MCF 10A (cell line): Measurements from ENCODE around the gene TMCC1. TPM values are rescaled to one million over a fixed set of nuclear protein-coding genes. Genes with fewer than 3 reads are reported as not detected.

Experiments used
- BruUV-seq: library from RNA; stranded (reverse); fragments of 400-500 nt; replicated peaks from 2 replicates; lab custom pipeline; 2021; lab: Mats Ljungman, UMichigan
- CTCF ChIA-PET: fragments of 300-600 bp; sonication (Branson Sonifier 250); formaldehyde crosslinking; extraction: SDS; loops from one replicate; lab custom pipeline; 2021; ENCODE audit warnings: antibody characterized with exemption, inconsistent platforms; lab: Yijun Ruan, JAX
- POLR2A ChIA-PET: fragments of 300-600, 350-650 bp; sonication (Branson Sonifier 250); formaldehyde crosslinking; extraction: SDS; loops from one replicate; lab custom pipeline; 2020; ENCODE audit warnings: antibody characterized with exemption, inconsistent platforms; lab: Yijun Ruan, JAX
- DNase-seq: peaks from one replicate; pipeline ENCODE4 v3.0.0-alpha.2; 2018; ENCODE audit not compliant: unreplicated experiment
- H3K27ac Mint-ChIP-seq: one replicate; pipeline ENCODE4 v1.8.0; 2022; ENCODE audit warnings: mild to moderate bottlenecking, low read depth, mixed read lengths; ENCODE audit not compliant: unreplicated experiment
- H3K27me3 Mint-ChIP-seq: one replicate; pipeline ENCODE4 v1.8.0; 2022; ENCODE audit warnings: mixed read lengths; ENCODE audit not compliant: insufficient read depth, unreplicated experiment
- H3K36me3 Mint-ChIP-seq: one replicate; pipeline ENCODE4 v1.8.0; 2022; ENCODE audit warnings: mild to moderate bottlenecking, moderate library complexity, mixed read lengths; ENCODE audit not compliant: insufficient read depth, unreplicated experiment
- H3K4me1 Mint-ChIP-seq: one replicate; pipeline ENCODE4 v1.8.0; 2022; ENCODE audit warnings: mixed read lengths; ENCODE audit not compliant: insufficient read depth, unreplicated experiment
- H3K4me3 Mint-ChIP-seq: one replicate; pipeline ENCODE4 v1.8.0; 2022; ENCODE audit warnings: mild to moderate bottlenecking, moderate library complexity, mixed read lengths; ENCODE audit not compliant: unreplicated experiment
- H3K9me3 Mint-ChIP-seq: one replicate; pipeline ENCODE4 v1.8.0; 2022; ENCODE audit warnings: mixed read lengths; ENCODE audit not compliant: unreplicated experiment
- CTCF ChIP-seq: fragments of 200-600 bp; IDR thresholded peaks from one replicate; pipeline ENCODE4 v1.8.0; 2022; ENCODE audit warnings: antibody characterized with exemption, mild to moderate bottlenecking; ENCODE audit not compliant: unreplicated experiment
- intact Hi-C: fragments of 100-400 bp; cut with micrococcal nuclease; formaldehyde crosslinking; loops from 2 replicates; pipeline ENCODE4 v1.14.1; 2022
- total RNA-seq: library from RNA; stranded (reverse); gene quantifications from 2 replicates; pipeline ENCODE4 v1.2.3, GENCODE V29; 2022

The TMCC1 gene
- total RNA-seq, 1 experiment from 2014 or later, result 31.2 TPM

DNA sequence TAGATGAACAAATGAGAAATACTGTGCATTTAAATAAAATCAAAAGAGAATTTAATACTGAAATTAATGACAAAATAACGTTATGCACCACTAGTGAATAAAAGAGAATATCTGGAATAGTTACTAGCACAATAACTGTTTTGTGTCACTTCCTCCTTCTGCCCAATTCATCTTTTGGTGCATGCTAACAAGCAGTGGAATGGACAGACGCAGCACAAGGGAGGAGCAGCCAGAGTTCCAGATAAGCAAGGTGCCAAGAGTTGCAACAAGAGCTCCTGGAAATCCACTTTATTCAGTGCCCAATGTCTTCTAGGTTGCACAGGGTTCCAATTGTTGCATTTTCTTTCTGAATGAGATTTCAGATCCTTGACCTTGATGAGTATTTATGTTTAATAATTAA, 220.5 kb downstream of the TMCC1 start:
- ChIA-PET CTCF (interaction anchor here (0.7 to 1.5 kb wide), 4 partner anchors 10 to 152 kb away, joined by 3 to 5 read pairs (median 3); no protein-coding TSS in a partner anchor), POLR2A (interaction anchor here (1.0 to 2.5 kb wide), 2 partner anchors 12 to 51 kb away, joined by 3 to 10 read pairs; no protein-coding TSS in a partner anchor)
- Mint-ChIP-seq H3K4me1 (peaks cover 9% of the 10 kb centered on the region), H3K36me3 (peaks cover 13% of the 10 kb centered on the region), H3K27ac (no peak overlapping the region), H3K27me3 (no peaks in the 10 kb centered on the region), H3K4me3 (no peak overlapping the region), H3K9me3 (no peaks in the 10 kb centered on the region)
- DNase-seq, result no peak
- intact Hi-C loops, result no loop called here
- TF ChIP-seq CTCF, result no peak
- no TSS peak for BruUV-seq

- no peak for TF ChIP-seq CTCF
- H3K27ac Mint-ChIP-seq, result no peak overlapping the region
- peaks cover 16% of the 10 kb centered on the region for H3K36me3 Mint-ChIP-seq
- intact Hi-C loops, result no loop called here
- POLR2A ChIA-PET, result no interaction called here
- BruUV-seq, result no TSS peak
- no peaks in the 10 kb centered on the region for H3K27me3 Mint-ChIP-seq
- peaks cover 9% of the 10 kb centered on the region for H3K4me1 Mint-ChIP-seq
- H3K9me3 Mint-ChIP-seq, result no peaks in the 10 kb centered on the region
- CTCF ChIA-PET, result interaction anchor here (1.4 to 1.5 kb wide), 2 partner anchors 23 to 153 kb away, joined by 3 to 5 read pairs; no protein-coding TSS in a partner anchor
- DNase-seq, result no peak
- H3K4me3 Mint-ChIP-seq, result no peak overlapping the region
Observed at GRCh38 chr3:129672412-129672811, 221.1 kb downstream of the TMCC1 start.

GRCh38 chr3:129665024-129665768, 228.3 kb downstream of the TMCC1 start:
- POLR2A ChIA-PET, result interaction anchor here (0.8 to 3.6 kb wide), 9 partner anchors 9 to 130 kb away, joined by 3 to 16 read pairs (median 6); no protein-coding TSS in a partner anchor
- DNase-seq, result peak; percentile 33
- Mint-ChIP-seq H3K36me3 (peaks cover 14% of the 10 kb centered on the region), H3K27ac (peak overlapping the region; percentile 68), H3K27me3 (no peaks in the 10 kb centered on the region), H3K4me1 (peaks cover 25% of the 10 kb centered on the region), H3K4me3 (no peak overlapping the region), H3K9me3 (no peaks in the 10 kb centered on the region)
- intact Hi-C loops, result no loop called here
- no peak for TF ChIP-seq CTCF
- CTCF ChIA-PET, result interaction anchor here (0.6 to 2.1 kb wide), 12 partner anchors 11 to 448 kb away, joined by 3 to 7 read pairs (median 4); no protein-coding TSS in a partner anchor
- BruUV-seq, result no TSS peak

DNA sequence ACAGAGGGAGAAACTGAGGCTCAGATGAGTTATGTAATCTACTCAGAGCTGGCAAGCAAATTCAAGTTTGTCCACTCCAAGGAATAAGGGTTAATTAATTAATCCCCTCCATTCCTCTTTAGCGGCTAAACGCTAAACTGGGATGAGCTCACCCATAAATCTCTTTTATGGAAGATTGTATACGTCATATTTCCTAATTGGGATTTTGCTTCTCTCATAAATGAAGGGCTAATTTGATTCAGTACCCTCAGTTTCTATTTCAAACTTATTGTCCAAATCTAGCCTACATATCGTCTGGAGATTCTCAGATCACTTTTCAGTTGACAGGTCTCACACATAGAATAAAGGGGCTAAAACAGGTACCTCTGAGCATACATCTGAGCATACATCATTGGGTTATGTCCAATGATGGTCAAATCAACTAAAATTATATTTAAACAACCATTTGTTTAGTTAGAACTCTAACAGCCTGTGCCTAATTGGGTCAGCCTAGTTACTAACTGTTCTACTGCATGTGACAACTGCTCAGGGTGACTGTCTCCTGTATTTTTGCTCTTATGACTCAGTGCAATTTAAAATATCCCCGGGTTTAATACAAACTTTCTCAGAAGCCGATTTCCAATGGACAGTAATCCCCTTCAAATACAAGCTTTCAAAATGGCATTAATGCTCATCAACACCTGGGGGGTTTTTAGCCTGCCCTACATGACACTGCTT, 229.4 kb downstream of the TMCC1 start:
- peak; percentile 19 for DNase-seq
- CTCF ChIA-PET, result interaction anchor here (0.6 to 1.7 kb wide), 8 partner anchors 11 to 270 kb away, joined by 3 to 7 read pairs (median 4); no protein-coding TSS in a partner anchor
- Mint-ChIP-seq H3K4me3 (no peak overlapping the region), H3K36me3 (peaks cover 14% of the 10 kb centered on the region), H3K9me3 (no peaks in the 10 kb centered on the region), H3K27me3 (no peaks in the 10 kb centered on the region), H3K4me1 (peaks cover 25% of the 10 kb centered on the region), H3K27ac (peak overlapping the region; percentile 68)
- TF ChIP-seq CTCF, result no peak
- intact Hi-C loops, result loop anchor here (5.0 kb wide), 1 partner anchor 128 kb away; no protein-coding TSS in a partner anchor
- BruUV-seq, result no TSS peak
- POLR2A ChIA-PET, result interaction anchor here (0.7 to 3.6 kb wide), 13 partner anchors 10 to 131 kb away, joined by 3 to 16 read pairs (median 5); no protein-coding TSS in a partner anchor
